ENCODE data around the gene ATRIP. TPM values are rescaled to one million over a fixed set of nuclear protein-coding genes. Genes with fewer than 3 reads are reported as not detected.

ATRIP gene
- total and polyA plus RNA-seq, 8 donors, result 2.3 to 34.4 (median 4.6) TPM

DNA sequence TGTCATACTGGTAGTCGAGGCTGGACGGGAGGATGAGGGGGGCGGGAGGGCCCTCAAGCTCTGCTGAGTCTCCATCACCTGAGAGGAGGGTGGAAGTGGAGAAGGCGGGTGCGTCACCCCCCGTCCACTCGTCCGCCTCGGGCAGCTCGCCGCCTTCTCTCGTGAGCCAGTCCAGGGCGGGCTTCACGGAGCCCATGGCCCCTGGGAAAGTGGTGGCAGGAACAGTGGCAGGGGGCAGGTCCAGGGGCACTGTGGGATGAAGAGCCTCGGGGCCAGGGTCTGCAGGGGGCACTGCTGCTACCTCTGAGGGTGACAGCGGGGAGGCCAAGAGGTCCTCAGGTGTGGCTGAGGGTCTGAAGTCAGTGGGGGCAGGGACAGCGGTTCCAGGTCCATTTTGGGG lies 26.9 kb upstream of the ATRIP start:
- Histone ChIP-seq H3K4me1 (peaks cover 9 to 31% (median 19%) of the 10 kb centered on the region in 4 donors), H3K9me3 (no peaks in the 10 kb centered on the region), H3K4me3 (no peak overlapping the region), H3K27ac (no peak overlapping the region), H3K36me3 (peaks cover 40 to 99% (median 89%) of the 10 kb centered on the region in 4 donors), H3K27me3 (no peaks in the 10 kb centered on the region)
- intact Hi-C loops (cut with DNase I; ENCODE audit: low total_unique reads), result loop anchor here (10.0 kb wide), 1 partner anchor 145 kb away; no protein-coding TSS in a partner anchor
- TF ChIP-seq, protein P1, sequence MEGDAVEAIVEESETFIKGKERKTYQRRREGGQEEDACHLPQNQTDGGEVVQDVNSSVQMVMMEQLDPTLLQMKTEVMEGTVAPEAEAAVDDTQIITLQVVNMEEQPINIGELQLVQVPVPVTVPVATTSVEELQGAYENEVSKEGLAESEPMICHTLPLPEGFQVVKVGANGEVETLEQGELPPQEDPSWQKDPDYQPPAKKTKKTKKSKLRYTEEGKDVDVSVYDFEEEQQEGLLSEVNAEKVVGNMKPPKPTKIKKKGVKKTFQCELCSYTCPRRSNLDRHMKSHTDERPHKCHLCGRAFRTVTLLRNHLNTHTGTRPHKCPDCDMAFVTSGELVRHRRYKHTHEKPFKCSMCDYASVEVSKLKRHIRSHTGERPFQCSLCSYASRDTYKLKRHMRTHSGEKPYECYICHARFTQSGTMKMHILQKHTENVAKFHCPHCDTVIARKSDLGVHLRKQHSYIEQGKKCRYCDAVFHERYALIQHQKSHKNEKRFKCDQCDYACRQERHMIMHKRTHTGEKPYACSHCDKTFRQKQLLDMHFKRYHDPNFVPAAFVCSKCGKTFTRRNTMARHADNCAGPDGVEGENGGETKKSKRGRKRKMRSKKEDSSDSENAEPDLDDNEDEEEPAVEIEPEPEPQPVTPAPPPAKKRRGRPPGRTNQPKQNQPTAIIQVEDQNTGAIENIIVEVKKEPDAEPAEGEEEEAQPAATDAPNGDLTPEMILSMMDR (IDR thresholded peaks at IDR 0.05), result no peak
- TF ChIP-seq POLR2A (IDR thresholded peaks at IDR 0.05) (no peak), POLR2AphosphoS5 (IDR thresholded peaks at IDR 0.05) (no peak), EP300 (IDR thresholded peaks at IDR 0.05) (no peak)
- DNase-seq, result no peak
- 90 to 96% (median 91%) methylated on average over 12 to 17 of the region's 17 CpGs for WGBS, 5 donors

- intact Hi-C loops (cut with DNase I; ENCODE audit: low total_unique reads), result no loop called here
- no peak overlapping the region for H3K4me3 ChIP-seq
- no peaks in the 10 kb centered on the region for H3K27me3 ChIP-seq
- TF ChIP-seq POLR2A (IDR thresholded peaks at IDR 0.05) (no peak), POLR2AphosphoS5 (IDR thresholded peaks at IDR 0.05) (no peak), EP300 (IDR thresholded peaks at IDR 0.05) (no peak)
- TF ChIP-seq, protein P1 (IDR thresholded peaks at IDR 0.05), result no peak
- WGBS, 5 donors, result 86 to 93% (median 93%) methylated on average over 10 to 14 of the region's 14 CpGs
- peaks cover 32 to 89% (median 79%) of the 10 kb centered on the region in 4 donors for H3K36me3 ChIP-seq
- no peak overlapping the region for H3K27ac ChIP-seq
- H3K4me1 ChIP-seq, result peaks cover 15 to 37% (median 27%) of the 10 kb centered on the region in 4 donors
- H3K9me3 ChIP-seq, result no peaks in the 10 kb centered on the region
- no peak for DNase-seq
These were observed 26.0 kb upstream of the ATRIP start for GRCh38 chr3:48420561-48420960.

DNA sequence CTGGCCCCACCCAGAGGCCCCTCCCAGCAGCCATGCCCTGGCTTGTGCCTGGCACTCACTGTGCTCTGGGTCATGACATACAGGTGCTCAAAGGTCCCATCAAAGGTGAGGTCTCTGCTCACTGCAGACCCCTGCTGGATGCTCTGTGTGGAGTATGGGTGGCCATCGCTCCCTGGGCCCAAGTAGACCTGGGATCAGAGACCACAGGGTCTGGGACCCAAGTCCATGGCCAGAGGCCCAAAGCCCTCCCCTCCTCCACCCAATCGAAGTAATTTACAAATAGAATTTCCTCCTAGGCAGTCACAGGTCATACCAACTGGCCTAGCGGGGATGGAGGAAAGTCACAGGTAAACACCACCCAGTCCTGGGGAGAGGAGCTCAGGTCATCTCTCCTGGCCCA lies 24.3 kb upstream of the ATRIP start:
- Histone ChIP-seq H3K9me3 (no peaks in the 10 kb centered on the region), H3K36me3 (peaks cover 25 to 72% (median 62%) of the 10 kb centered on the region in 4 donors), H3K4me1 (peaks cover 32 to 54% (median 44%) of the 10 kb centered on the region in 4 donors), H3K4me3 (no peak overlapping the region), H3K27me3 (no peaks in the 10 kb centered on the region), H3K27ac (no peak overlapping the region)
- no peak for TF ChIP-seq POLR2AphosphoS5 (IDR thresholded peaks at IDR 0.05)
- WGBS, 5 donors, result 53 to 83% (median 69%) methylated on average over 2 to 3 of the region's 3 CpGs
- intact Hi-C loops (cut with DNase I; ENCODE audit: low total_unique reads), result no loop called here
- DNase-seq, result no peak

DNA sequence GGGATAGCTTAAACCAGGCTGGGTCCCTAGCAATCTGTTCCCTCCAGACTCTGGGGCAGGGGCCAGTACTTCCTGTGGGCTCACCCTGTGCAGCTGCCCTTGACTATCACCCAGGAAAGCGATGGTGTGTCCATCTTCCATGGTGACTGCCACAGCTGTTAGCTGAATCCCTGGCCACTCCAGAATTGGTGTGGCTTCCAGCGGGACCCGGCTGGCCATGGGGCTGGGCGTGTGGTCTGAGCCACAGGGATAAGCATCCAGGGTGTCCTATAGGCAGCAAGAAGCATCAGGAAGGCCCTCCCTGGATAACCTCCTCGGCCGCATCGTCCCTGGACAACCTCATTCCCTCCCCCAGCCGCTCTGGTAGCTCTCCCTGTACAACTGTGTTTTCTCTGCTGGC lies 23.9 kb upstream of the ATRIP start:
- peaks cover 21 to 68% (median 58%) of the 10 kb centered on the region in 4 donors for H3K36me3 ChIP-seq
- WGBS, 5 donors, result 79 to 87% (median 84%) methylated on average over 7 to 8 of the region's 8 CpGs

More for the DNA sequence above, 23.9 kb upstream of the ATRIP start:
- no peaks in the 10 kb centered on the region for H3K27me3 ChIP-seq
- H3K27ac ChIP-seq, result no peak overlapping the region
- peaks cover 36 to 59% (median 48%) of the 10 kb centered on the region in 4 donors for H3K4me1 ChIP-seq
- H3K4me3 ChIP-seq, result no peak overlapping the region
- intact Hi-C loops (cut with DNase I; ENCODE audit: low total_unique reads), result no loop called here
- DNase-seq, result no peak
- no peak for TF ChIP-seq POLR2A (IDR thresholded peaks at IDR 0.05)
- TF ChIP-seq, protein P1 (IDR thresholded peaks at IDR 0.05), result no peak
- no peaks in the 10 kb centered on the region for H3K9me3 ChIP-seq

Data from stomach (tissue), 9 donors.